Measurements from ENCODE around the gene MTMR11. TPM values are rescaled to one million over a fixed set of nuclear protein-coding genes. Genes with fewer than 3 reads are reported as not detected.

The MTMR11 gene
- total and polyA plus RNA-seq, 2 of the 8 experiments (the other 6 are each of a cell fraction or from before 2014, with no cell fraction given), result 3.7 to 4.8 TPM

- H3K27ac ChIP-seq (ENCODE audit: low read depth, low read length), result no peak overlapping the region
- peaks cover 0 to 2% of the 10 kb centered on the region in 2 experiments for H4K20me1 ChIP-seq (replicated peaks in 1 of 2; ENCODE audit: control insufficient read depth in 1 of 2, insufficient read depth in 2 of 2, low read length in 2 of 2)
- no peaks in the 10 kb centered on the region for H3K4me1 ChIP-seq (replicated peaks in 1 of 4; ENCODE audit: control insufficient read depth in 3 of 4, insufficient read depth in 4 of 4, low read length in 3 of 4)
- no peak for FAIRE-seq
- H3K79me1 ChIP-seq (ENCODE audit: low read depth, low read length), result no peaks in the 10 kb centered on the region
- no peak overlapping the region for H2BK120ac ChIP-seq (replicated peaks; ENCODE audit: low read depth, low read length)
- H3K79me2 ChIP-seq (ENCODE audit: control insufficient read depth in 1 of 2, insufficient read depth in 2 of 2, low read length in 2 of 2), result peaks cover 0 to 21% of the 10 kb centered on the region in 2 experiments; a peak in 2 of 4 replicates
- H2BK20ac ChIP-seq (ENCODE audit: low read length), result no peak overlapping the region
- no peak overlapping the region for H3K4me3 ChIP-seq (ENCODE audit: extremely low read depth in 1 of 4, insufficient read depth in 2 of 4, low read depth in 3 of 4, low read length in 4 of 4)
- no peak overlapping the region for H3K18ac ChIP-seq (ENCODE audit: extremely low read depth, low read length)
- H2AK5ac ChIP-seq (ENCODE audit: low read depth, low read length), result no peak overlapping the region
- H3K4me2 ChIP-seq (ENCODE audit: insufficient read depth in 1 of 2, low read depth in 2 of 2, low read length in 2 of 2), result no peak overlapping the region
- 79% methylated on average over 1 of the region's 1 CpG; no CpG with 5 or more reads in 1 of the 2 experiments for WGBS, 2 experiments (ENCODE audit: extremely low coverage in 1 of 2, insufficient coverage in 1 of 2, insufficient read length in 1 of 2, insufficient replicate concordance in 2 of 2, low coverage in 1 of 2, low lambda C conversion rate in 2 of 2, missing lambda C conversion rate in 1 of 2)
- ChIA-PET POLR2A (ENCODE audit: partially characterized antibody) (no interaction called here), CTCF (ENCODE audit: partially characterized antibody) (interaction anchor here (0.6 kb wide), 1 partner anchor 47 kb away, joined by 4 read pairs; no protein-coding TSS in a partner anchor)
- H3K9me3 ChIP-seq (ENCODE audit: insufficient read depth in 2 of 2, low read depth in 1 of 2, low read length in 1 of 2), result no peaks in the 10 kb centered on the region
- H3K4ac ChIP-seq (replicated peaks; ENCODE audit: insufficient read length, low read depth, low read length), result no peak overlapping the region
- H3K9ac ChIP-seq (replicated peaks in 1 of 4; ENCODE audit: extremely low read depth in 1 of 4, low read depth in 3 of 4, low read length in 3 of 4), result no peak overlapping the region
- no peak overlapping the region for H2BK5ac ChIP-seq (ENCODE audit: low read depth, low read length)
- H3K36me3 ChIP-seq (ENCODE audit: control insufficient read depth in 2 of 4, insufficient read depth in 4 of 4, low read length in 3 of 4), result peaks cover 0 to 13% (median 10%) of the 10 kb centered on the region in 4 experiments; a peak in 5 of 8 replicates
- H3K27me3 ChIP-seq (replicated peaks in 1 of 4; ENCODE audit: control insufficient read depth in 3 of 4, extremely low read depth in 1 of 4, insufficient read depth in 3 of 4, low read length in 3 of 4), result no peaks in the 10 kb centered on the region
- H4K5ac ChIP-seq (ENCODE audit: insufficient read length, low read depth, low read length), result no peak overlapping the region
- H3K23ac ChIP-seq (ENCODE audit: insufficient read length), result no peak overlapping the region
- H3K56ac ChIP-seq (replicated peaks; ENCODE audit: insufficient read length, low read depth, low read length), result no peak overlapping the region
- H4K91ac ChIP-seq (replicated peaks; ENCODE audit: insufficient read length, low read length), result no peak overlapping the region
- H2BK12ac ChIP-seq (ENCODE audit: low read depth, low read length), result no peak overlapping the region
- H3K14ac ChIP-seq (ENCODE audit: insufficient read length), result no peak overlapping the region
- no peak overlapping the region for H2AFZ ChIP-seq (ENCODE audit: low read length)
- peaks cover 1% of the 10 kb centered on the region; the same call in 1 of the 2 replicates for H3K23me2 ChIP-seq (ENCODE audit: low read depth, low read length)
- no peak overlapping the region for H4K8ac ChIP-seq (ENCODE audit: extremely low read depth, insufficient read depth, low read length)
- DNase-seq (ENCODE audit: low read depth in 1 of 2, low spot score in 2 of 2), result no peak
- H2BK15ac ChIP-seq (ENCODE audit: low read length), result no peak overlapping the region
- TF ChIP-seq KDM1A (IDR thresholded peaks at IDR 0.05; ENCODE audit: borderline replicate concordance, low read length) (no peak), NANOG (IDR thresholded peaks at IDR 0.05; ENCODE audit: insufficient read depth, low read depth, low read length, poor library complexity, severe bottlenecking) (no peak), PHF8 (conservative IDR thresholded peaks at IDR 0.05; ENCODE audit: low read depth, low read length) (no peak), EZH2 (IDR thresholded peaks at IDR 0.05; ENCODE audit: low read depth, low read length, severe bottlenecking) (no peak), SP2 (IDR thresholded peaks at IDR 0.05; ENCODE audit: low read length) (no peak), CTCF (IDR thresholded peaks at IDR 0.05; ENCODE audit: control extremely low read depth in 1 of 3, insufficient read depth in 1 of 3, low read depth in 1 of 3, low read length in 3 of 3) (no peak), SP1 (IDR thresholded peaks at IDR 0.05; ENCODE audit: low read depth, low read length) (no peak), TAF7 (optimal IDR thresholded peaks at IDR 0.05; ENCODE audit: borderline replicate concordance, low read depth, low read length) (no peak), BCL11A (IDR thresholded peaks at IDR 0.05; ENCODE audit: low read depth in 2 of 2, low read length in 2 of 2) (no peak), TCF12 (IDR thresholded peaks at IDR 0.05; ENCODE audit: low read depth, low read length) (no peak), ZNF274 (IDR thresholded peaks at IDR 0.05; ENCODE audit: borderline replicate concordance, extremely low read depth, low read length) (no peak)
These were observed 41.9 kb upstream of the MTMR11 start for GRCh38 chr1:149978547-149979023.

Data from H1 (cell line).